K562 (cell line): ENCODE data around the gene OR52B6. TPM values are rescaled to one million over a fixed set of nuclear protein-coding genes. Genes with fewer than 3 reads are reported as not detected.
A peak's percentile ranks its signal among the peaks of the same experiment; 100 is the strongest.

Experiments used
- ARID2 ChIP-seq: fragments of 450-650 bp; IDR thresholded peaks from 2 replicates; pipeline ENCODE4 v1.6.1; 2017; ENCODE audit warnings: antibody characterized with exemption, mild to moderate bottlenecking
- BRCA1 ChIP-seq, 2 experiments: fragments of 450-650 bp in 1 of 2; sonication (generic) in 1 of 2; formaldehyde crosslinking in 1 of 2; IDR thresholded peaks; 2 replicates each; pipeline versions ENCODE4 v1.5.0 to v1.6.1; 2017 to 2020; ENCODE audit warnings: mild to moderate bottlenecking in 1 of 2, missing genetic modification reagents in 1 of 2
- BRD9 ChIP-seq: fragments of 450-650 bp; IDR thresholded peaks from 2 replicates; pipeline ENCODE4 v1.6.1; 2018; ENCODE audit warnings: low read depth; ENCODE audit not compliant: partially characterized antibody
- CBFB ChIP-seq: sonication (generic); formaldehyde crosslinking; IDR thresholded peaks from 2 replicates; pipeline ENCODE4 v1.4.0; 2020; ENCODE audit warnings: mild to moderate bottlenecking, missing genetic modification reagents
- CHD1 ChIP-seq: fragments of 200-600 bp; sonication (generic); IDR thresholded peaks from one replicate; pipeline ENCODE4 v1.6.1; 2012; ENCODE audit warnings: mild to moderate bottlenecking, moderate library complexity, low read length, inconsistent platforms
- CXXC5 ChIP-seq: fragments of 250-450 bp; sonication (Bioruptor Pico); IDR thresholded peaks from 2 replicates; pipeline ENCODE4 v1.8.0; 2022; ENCODE audit warnings: inconsistent platforms, mild to moderate bottlenecking, moderate library complexity
- GABPA ChIP-seq: fragments of 200-800 bp; sonication (Bioruptor generic); conservative IDR thresholded peaks from 2 replicates; pipeline ENCODE4 v1.6.1; 2016; ENCODE audit warnings: low read depth, missing genetic modification characterization, missing compliant biosample characterization
- HBP1 ChIP-seq: fragments of 450-650 bp; formaldehyde crosslinking; IDR thresholded peaks from 2 replicates; pipeline ENCODE4 v1.4.0; 2022; ENCODE audit warnings: missing genetic modification characterization
- HNRNPUL1 ChIP-seq: fragments of 200-400 bp; formaldehyde crosslinking; IDR thresholded peaks from 2 replicates; pipeline ENCODE4 v1.6.1; 2017; ENCODE audit warnings: low read length
- KAT2B ChIP-seq: IDR thresholded peaks from one replicate; pipeline ENCODE4 v1.6.1; 2012; ENCODE audit warnings: low read depth, mild to moderate bottlenecking, control low read depth, inconsistent platforms, low read length, moderate library complexity
- KDM2B ChIP-seq: fragments of 250-450 bp; sonication (Bioruptor Pico); IDR thresholded peaks from 2 replicates; pipeline ENCODE4 v1.8.0; 2021; ENCODE audit warnings: mild to moderate bottlenecking, moderate library complexity
- MLLT1 ChIP-seq, 2 experiments: fragments of 450-650 bp; IDR thresholded peaks; 2 replicates each; pipeline ENCODE4 v1.6.1; 2016
- PHB2 ChIP-seq: fragments of 450-650 bp; IDR thresholded peaks from 2 replicates; pipeline ENCODE4 v1.6.1; 2017; ENCODE audit warnings: low read depth
- PHF20 ChIP-seq: fragments of 450-650 bp; IDR thresholded peaks from 2 replicates; pipeline ENCODE4 v1.6.1; 2018; ENCODE audit not compliant: partially characterized antibody
- POLR2H ChIP-seq: IDR thresholded peaks from 2 replicates; pipeline ENCODE4 v1.6.1; 2016; ENCODE audit warnings: missing genetic modification characterization, low read depth, mild to moderate bottlenecking, control low read depth, missing compliant biosample characterization, moderate library complexity
- PPARD ChIP-seq: fragments of 250-450 bp; sonication (Bioruptor Pico); IDR thresholded peaks from 2 replicates; pipeline ENCODE4 v1.8.0; 2022; ENCODE audit warnings: inconsistent platforms, mild to moderate bottlenecking, moderate library complexity
- TAL1 ChIP-seq: fragments of 450-650 bp; IDR thresholded peaks from 2 replicates; pipeline ENCODE4 v1.6.1; 2016; ENCODE audit warnings: mild to moderate bottlenecking
- ZNF174 ChIP-seq: fragments of 250-450 bp; sonication (Bioruptor Pico); IDR thresholded peaks from 2 replicates; pipeline ENCODE4 v1.4.0; 2020; ENCODE audit warnings: mild to moderate bottlenecking
- ZNF197 ChIP-seq: fragments of 200-800 bp; sonication (Bioruptor generic); IDR thresholded peaks from 2 replicates; pipeline ENCODE4 v1.6.1; 2016; ENCODE audit warnings: low read depth, missing genetic modification characterization, missing compliant biosample characterization
- ZNF717 ChIP-seq: fragments of 250-450 bp; sonication (Bioruptor Pico); IDR thresholded peaks from 2 replicates; pipeline ENCODE4 v1.5.0; 2021
- ZNF79 ChIP-seq: fragments of 250-450 bp; sonication (Bioruptor Pico); IDR thresholded peaks from 2 replicates; pipeline ENCODE4 v1.4.0; 2020; ENCODE audit warnings: low read depth, mild to moderate bottlenecking, moderate library complexity
- polyA plus RNA-seq, 8 experiments: library from polyadenylated mRNA; depleted of rRNA in 4 of 8; stranded (reverse) in 5 of 8; unstranded in 3 of 8; fragments of >200 nt; fragmentation: Nextera tagmentation in 2 of 8; fragmentation: Illumina TruSeq in 1 of 8; extraction: Ambion mirVana in 2 of 8; extraction: Trizol in 1 of 8; gene quantifications; 2 replicates each; pipeline versions ENCODE4 v1.2.1 to v1.2.3, GENCODE V29; 2011 to 2014; ENCODE audit warnings: inconsistent platforms in 1 of 8, missing spikeins in 1 of 8
- total RNA-seq, 7 experiments: library from RNA; depleted of rRNA in 6 of 7; stranded (reverse); fragments of >200 nt in 6 of 7; fragmentation: Illumina TruSeq in 2 of 7; extraction: Trizol in 2 of 7; gene quantifications; 2 replicates each; pipeline versions ENCODE4 v1.2.1 to v1.2.3, GENCODE V29; 2011 to 2021; ENCODE audit warnings: low replicate concordance in 1 of 7
- TF ChIP-seq, protein P1 (sequence below): sonication (generic); formaldehyde crosslinking; IDR thresholded peaks from 2 replicates; pipeline ENCODE4 v1.8.1; 2022; ENCODE audit warnings: missing genetic modification reagents
- TF ChIP-seq, protein P2 (sequence below): fragments of 450-650 bp; formaldehyde crosslinking; IDR thresholded peaks from 2 replicates; pipeline ENCODE4 v1.4.0; 2020; ENCODE audit warnings: mild to moderate bottlenecking, moderate library complexity
- TF ChIP-seq, protein P3 (sequence below): sonication (generic); formaldehyde crosslinking; IDR thresholded peaks from 2 replicates; pipeline ENCODE4 v1.9.0; 2022; ENCODE audit warnings: mild to moderate bottlenecking, missing genetic modification reagents

The OR52B6 gene
- total and polyA plus RNA-seq, 9 of the 15 experiments (the other 6 are each of a cell fraction or from before 2014, with no cell fraction given) = not detected

- TF ChIP-seq, protein P1, sequence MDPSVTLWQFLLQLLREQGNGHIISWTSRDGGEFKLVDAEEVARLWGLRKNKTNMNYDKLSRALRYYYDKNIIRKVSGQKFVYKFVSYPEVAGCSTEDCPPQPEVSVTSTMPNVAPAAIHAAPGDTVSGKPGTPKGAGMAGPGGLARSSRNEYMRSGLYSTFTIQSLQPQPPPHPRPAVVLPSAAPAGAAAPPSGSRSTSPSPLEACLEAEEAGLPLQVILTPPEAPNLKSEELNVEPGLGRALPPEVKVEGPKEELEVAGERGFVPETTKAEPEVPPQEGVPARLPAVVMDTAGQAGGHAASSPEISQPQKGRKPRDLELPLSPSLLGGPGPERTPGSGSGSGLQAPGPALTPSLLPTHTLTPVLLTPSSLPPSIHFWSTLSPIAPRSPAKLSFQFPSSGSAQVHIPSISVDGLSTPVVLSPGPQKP (CRISPR knock-in tag) = no peak
- no peak for TF ChIP-seq CHD1
- TF ChIP-seq KDM2B = no peak
- TF ChIP-seq ZNF174 = no peak
- TF ChIP-seq BRD9 = no peak
- no peak for TF ChIP-seq HBP1 (CRISPR knock-in tag)
- TF ChIP-seq TAL1 = no peak
- TF ChIP-seq PHB2 = no peak
- no peak for TF ChIP-seq CXXC5 (CRISPR knock-in tag)
- TF ChIP-seq, protein P2, sequence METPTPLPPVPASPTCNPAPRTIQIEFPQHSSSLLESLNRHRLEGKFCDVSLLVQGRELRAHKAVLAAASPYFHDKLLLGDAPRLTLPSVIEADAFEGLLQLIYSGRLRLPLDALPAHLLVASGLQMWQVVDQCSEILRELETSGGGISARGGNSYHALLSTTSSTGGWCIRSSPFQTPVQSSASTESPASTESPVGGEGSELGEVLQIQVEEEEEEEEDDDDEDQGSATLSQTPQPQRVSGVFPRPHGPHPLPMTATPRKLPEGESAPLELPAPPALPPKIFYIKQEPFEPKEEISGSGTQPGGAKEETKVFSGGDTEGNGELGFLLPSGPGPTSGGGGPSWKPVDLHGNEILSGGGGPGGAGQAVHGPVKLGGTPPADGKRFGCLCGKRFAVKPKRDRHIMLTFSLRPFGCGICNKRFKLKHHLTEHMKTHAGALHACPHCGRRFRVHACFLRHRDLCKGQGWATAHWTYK (CRISPR knock-in tag) = 0 out of 2 replicates have a peak, but pooled peaks have one; percentile 39
- TF ChIP-seq KAT2B = no peak
- TF ChIP-seq PHF20 = peak; percentile 31
- TF ChIP-seq ARID2 = no peak
- no peak for TF ChIP-seq ZNF79
- TF ChIP-seq MLLT1 (IDR thresholded peaks at IDR 0.05) = no peak
- no peak for TF ChIP-seq HNRNPUL1
- TF ChIP-seq ZNF717 (CRISPR knock-in tag) = no peak
- TF ChIP-seq ZNF197 (CRISPR knock-in tag) = no peak
- peak; percentile 38 for TF ChIP-seq GABPA (tag)
- TF ChIP-seq PPARD (CRISPR knock-in tag) = no peak
- peak; percentile 23; the same call in 1 of the 2 replicates for TF ChIP-seq POLR2H (tag)
- TF ChIP-seq CBFB (CRISPR knock-in tag) = no peak
- TF ChIP-seq BRCA1 (IDR thresholded peaks at IDR 0.05) = no peak
- no peak for TF ChIP-seq BRCA1 (CRISPR knock-in tag; IDR thresholded peaks at IDR 0.05)
- TF ChIP-seq, protein P3, sequence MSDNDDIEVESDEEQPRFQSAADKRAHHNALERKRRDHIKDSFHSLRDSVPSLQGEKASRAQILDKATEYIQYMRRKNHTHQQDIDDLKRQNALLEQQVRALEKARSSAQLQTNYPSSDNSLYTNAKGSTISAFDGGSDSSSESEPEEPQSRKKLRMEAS (CRISPR knock-in tag) = no peak
Observed at GRCh38 chr11:5624489-5625279, 44.0 kb downstream of the OR52B6 start, which contains the start of gene TRIM34 (continued).
